Glutamatergic neuron (in vitro differentiated cells): Measurements from ENCODE around the gene GSTA4. TPM values are rescaled to one million over a fixed set of nuclear protein-coding genes. Genes with fewer than 3 reads are reported as not detected.
"Not testable (repeated sequence)": the region's sequence is repeated elsewhere in the genome, so short reads cannot be mapped to it uniquely, and the experiment has no call there.

ENCODE experiments used
- DNase-seq: peaks from one replicate; pipeline ENCODE4 v3.0.0; 2022
- H3K27ac Mint-ChIP-seq: one replicate; pipeline ENCODE4 v1.8.0; 2020; ENCODE audit warnings: mild to moderate bottlenecking, mixed read lengths, inconsistent platforms; ENCODE audit not compliant: unreplicated experiment
- H3K27me3 Mint-ChIP-seq: one replicate; pipeline ENCODE4 v1.8.0; 2020; ENCODE audit warnings: mild to moderate bottlenecking, moderate library complexity, mixed read lengths, inconsistent platforms; ENCODE audit not compliant: unreplicated experiment
- H3K36me3 Mint-ChIP-seq: one replicate; pipeline ENCODE4 v1.8.0; 2020; ENCODE audit warnings: mild to moderate bottlenecking, mixed read lengths, inconsistent platforms; ENCODE audit not compliant: unreplicated experiment
- H3K4me1 Mint-ChIP-seq: one replicate; pipeline ENCODE4 v1.8.0; 2020; ENCODE audit warnings: mild to moderate bottlenecking, low read depth, mixed read lengths, inconsistent platforms; ENCODE audit not compliant: unreplicated experiment
- H3K4me3 Mint-ChIP-seq: one replicate; pipeline ENCODE4 v1.8.0; 2020; ENCODE audit warnings: mild to moderate bottlenecking, mixed read lengths, inconsistent platforms; ENCODE audit not compliant: unreplicated experiment
- H3K9me3 Mint-ChIP-seq: one replicate; pipeline ENCODE4 v1.8.0; 2020; ENCODE audit warnings: mild to moderate bottlenecking, moderate library complexity, mixed read lengths, inconsistent platforms; ENCODE audit not compliant: unreplicated experiment
- CTCF ChIP-seq: fragments of 200-600 bp; sonication (generic); IDR thresholded peaks from one replicate; pipeline ENCODE4 v1.5.0; 2021; ENCODE audit not compliant: partially characterized antibody, unreplicated experiment
- total RNA-seq: library from RNA; stranded (reverse); fragmentation: NEBNext Ultra II Directional; extraction: Animal tissue kit (Norgen Biotek cat#: 25700); gene quantifications from one replicate; pipeline ENCODE4 v1.2.1, GENCODE V29; 2021; ENCODE audit not compliant: unreplicated experiment

The GSTA4 gene
- total RNA-seq, 1 donor from 2014 or later = 81.1 TPM

DNA sequence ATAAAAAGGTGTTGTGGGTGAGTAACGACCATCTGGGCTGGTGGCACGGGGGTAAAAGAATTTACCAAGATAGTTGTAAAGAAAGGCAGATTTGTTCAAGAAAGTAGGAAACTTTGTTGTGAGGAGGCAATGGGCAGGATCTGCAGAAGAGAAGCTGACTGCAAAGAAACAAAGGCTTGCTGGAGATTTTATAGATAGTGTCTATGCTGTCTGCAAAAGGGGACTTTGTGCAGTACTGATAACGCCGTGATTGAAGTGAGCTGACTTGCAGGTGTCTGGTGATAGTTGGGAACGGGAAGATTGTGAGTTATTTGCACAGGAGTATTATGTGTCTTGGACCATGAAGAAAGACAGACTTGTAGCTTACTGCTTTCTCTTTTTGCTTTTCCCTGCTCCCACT, 48.8 kb downstream of the GSTA4 start:
- no peak overlapping the region for H3K4me3 Mint-ChIP-seq
- no peaks in the 10 kb centered on the region for H3K36me3 Mint-ChIP-seq
- TF ChIP-seq CTCF = no peak
- no peak for DNase-seq
- H3K9me3 Mint-ChIP-seq = no peaks in the 10 kb centered on the region
- H3K4me1 Mint-ChIP-seq = no peaks in the 10 kb centered on the region
- H3K27me3 Mint-ChIP-seq = peaks cover 4% of the 10 kb centered on the region
- H3K27ac Mint-ChIP-seq = no peak overlapping the region

DNA sequence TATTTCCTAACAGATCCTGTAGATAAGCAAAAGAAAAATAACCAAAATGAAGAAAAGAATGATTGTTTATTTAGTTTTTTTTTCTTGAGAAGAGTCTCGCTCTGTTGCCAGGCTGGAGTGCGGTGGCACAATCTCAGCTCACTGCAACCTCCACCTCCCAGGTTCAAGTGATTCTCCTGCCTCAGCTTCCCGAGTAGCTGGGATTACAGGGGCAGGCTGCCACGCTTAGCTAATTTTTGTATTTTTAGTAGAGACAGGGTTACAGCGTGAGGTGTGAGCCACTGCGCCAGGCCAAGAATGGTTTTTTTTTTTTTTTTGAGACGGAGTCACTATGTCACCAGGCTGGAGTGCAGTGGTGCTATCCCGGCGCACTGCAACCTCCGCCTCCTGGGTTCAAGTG, 52.3 kb downstream of the GSTA4 start:
- H3K27me3 Mint-ChIP-seq, H3K4me1 Mint-ChIP-seq, H3K36me3 Mint-ChIP-seq, H3K27ac Mint-ChIP-seq, DNase-seq, H3K9me3 Mint-ChIP-seq, H3K4me3 Mint-ChIP-seq: not testable (repeated sequence)

- Mint-ChIP-seq H3K4me1 (no peaks in the 10 kb centered on the region), H3K27me3 (peaks cover 1% of the 10 kb centered on the region), H3K27ac (no peak overlapping the region), H3K4me3 (no peak overlapping the region), H3K9me3 (no peaks in the 10 kb centered on the region), H3K36me3 (no peaks in the 10 kb centered on the region)
- DNase-seq = no peak
- TF ChIP-seq CTCF = no peak
Observed at GRCh38 chr6:52942221-52942620, 52.9 kb downstream of the GSTA4 start.

DNA sequence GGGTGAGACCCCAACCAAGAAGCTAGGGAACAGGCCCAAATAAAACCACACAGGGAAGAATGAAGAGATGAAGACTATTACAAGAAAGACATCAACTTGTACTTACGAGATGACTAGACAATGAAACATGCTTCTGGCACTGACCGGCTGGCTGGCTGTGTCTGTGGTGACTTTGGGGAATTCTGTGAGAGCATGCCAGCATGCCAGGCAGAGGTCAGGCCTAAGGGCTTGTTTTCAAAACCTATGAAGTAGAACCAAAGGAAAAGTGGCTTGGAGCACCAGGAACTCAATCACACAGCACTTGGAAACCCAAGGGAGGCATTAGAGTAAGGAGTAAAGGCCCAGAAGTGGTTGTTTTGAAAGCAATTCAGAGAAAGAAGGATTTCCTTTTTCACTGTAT, 57.2 kb downstream of the GSTA4 start:
- no peak for DNase-seq
- H3K4me1 Mint-ChIP-seq = no peaks in the 10 kb centered on the region

GRCh38 chr6:52933778-52934177, 61.3 kb downstream of the GSTA4 start:
- Mint-ChIP-seq H3K27me3 (peaks cover 2% of the 10 kb centered on the region), H3K4me1 (no peaks in the 10 kb centered on the region), H3K36me3 (peaks cover 10% of the 10 kb centered on the region), H3K4me3 (no peak overlapping the region), H3K9me3 (peaks cover 2% of the 10 kb centered on the region), H3K27ac (no peak overlapping the region)
- no peak for TF ChIP-seq CTCF
- DNase-seq = no peak

More for the DNA sequence above, 57.2 kb downstream of the GSTA4 start:
- H3K4me3 Mint-ChIP-seq = no peak overlapping the region
- H3K27me3 Mint-ChIP-seq = peaks cover 3% of the 10 kb centered on the region
- H3K36me3 Mint-ChIP-seq = no peaks in the 10 kb centered on the region
- H3K27ac Mint-ChIP-seq = no peak overlapping the region
- no peak for TF ChIP-seq CTCF
- H3K9me3 Mint-ChIP-seq = no peaks in the 10 kb centered on the region

GRCh38 chr6:52931351-52931750, 63.7 kb downstream of the GSTA4 start:
- no peak for TF ChIP-seq CTCF
- Mint-ChIP-seq H3K9me3 (peaks cover 2% of the 10 kb centered on the region), H3K36me3 (peaks cover 11% of the 10 kb centered on the region), H3K4me3 (no peak overlapping the region), H3K27ac (no peak overlapping the region), H3K4me1 (no peaks in the 10 kb centered on the region), H3K27me3 (no peaks in the 10 kb centered on the region)
- DNase-seq = no peak
